Fibroblast of lung (primary cell): ENCODE results near the gene SCFD2. TPM values are rescaled to one million over a fixed set of nuclear protein-coding genes. Genes with fewer than 3 reads are reported as not detected.

Source experiments
- DNase-seq, 2 donors: peaks; one replicate each; pipeline versions ENCODE4 v3.0.0 to v3.0.0-alpha.2; 2010; ENCODE audit warnings: low read depth in 2 of 2
- H2AFZ ChIP-seq: 2 replicates; pipeline ENCODE4 v1.5.1; 2012; ENCODE audit warnings: low read length, control low read depth, inconsistent platforms
- H3K27ac ChIP-seq: 2 replicates; pipeline ENCODE4 v1.5.1; 2011; ENCODE audit warnings: low read length, control low read depth; ENCODE audit not compliant: insufficient read depth
- H3K27me3 ChIP-seq: 2 replicates; pipeline ENCODE4 v1.5.1; 2011; ENCODE audit warnings: mild to moderate bottlenecking, low read length; ENCODE audit not compliant: control insufficient read depth, insufficient read depth
- H3K36me3 ChIP-seq: 2 replicates; pipeline ENCODE4 v1.5.1; 2011; ENCODE audit warnings: low read length; ENCODE audit not compliant: control insufficient read depth, insufficient read depth
- H3K4me1 ChIP-seq: 2 replicates; pipeline ENCODE4 v1.5.1; 2011; ENCODE audit warnings: low read length; ENCODE audit not compliant: control insufficient read depth, insufficient read depth; ENCODE audit errors: extremely low read depth
- H3K4me2 ChIP-seq: 2 replicates; pipeline ENCODE4 v1.5.1; 2011; ENCODE audit warnings: low read length, control low read depth; ENCODE audit not compliant: insufficient read depth; ENCODE audit errors: extremely low read depth
- H3K4me3 ChIP-seq, 4 experiments: fragments of 200-600 bp in 1 of 4; sonication (generic) in 1 of 4; replicated peaks in 1 of 4; 2 replicates each; pipeline ENCODE4 v1.5.1; 2011 to 2016; ENCODE audit warnings: low read length in 4 of 4, low read depth in 3 of 4, mild to moderate bottlenecking in 3 of 4, control low read depth in 2 of 4, inconsistent platforms in 1 of 4, mixed read lengths in 1 of 4; ENCODE audit not compliant: insufficient read depth in 1 of 4; ENCODE audit errors: control extremely low read depth in 1 of 4
- H3K79me2 ChIP-seq: 2 replicates; pipeline ENCODE4 v1.5.1; 2012; ENCODE audit warnings: mild to moderate bottlenecking, low read length, inconsistent platforms; ENCODE audit not compliant: control insufficient read depth, insufficient read depth
- H3K9ac ChIP-seq: 2 replicates; pipeline ENCODE4 v1.5.1; 2011; ENCODE audit warnings: mild to moderate bottlenecking, low read length, control low read depth; ENCODE audit not compliant: insufficient read depth
- H3K9me3 ChIP-seq: 2 replicates; pipeline ENCODE4 v1.5.1; 2012; ENCODE audit warnings: low read depth, low read length; ENCODE audit not compliant: control insufficient read depth, insufficient read depth
- H4K20me1 ChIP-seq: 2 replicates; pipeline ENCODE4 v1.5.1; 2011; ENCODE audit warnings: low read length; ENCODE audit not compliant: control insufficient read depth, insufficient read depth; ENCODE audit errors: extremely low read depth
- EZH2 ChIP-seq: IDR thresholded peaks from 2 replicates; pipeline ENCODE4 v1.5.1; 2012; ENCODE audit warnings: low read length, control low read depth, mild to moderate bottlenecking; ENCODE audit errors: missing control alignments
- polyA plus RNA-seq, 2 donors: library from polyadenylated mRNA; depleted of rRNA in 1 of 2; stranded (reverse) in 1 of 2; unstranded in 1 of 2; fragments of >200 nt; gene quantifications; 2 replicates each; pipeline ENCODE4 v1.2.1, GENCODE V29; 2011 to 2012; ENCODE audit warnings: missing spikeins in 1 of 2
- total RNA-seq: library from RNA; depleted of rRNA; stranded (reverse); fragments of >200 nt; gene quantifications from 2 replicates; pipeline ENCODE4 v1.2.1, GENCODE V29; 2014
- TF ChIP-seq, protein P1 (sequence below), 2 donors: IDR thresholded peaks in 1 of 2; conservative IDR thresholded peaks in 1 of 2; 1 replicate in 1 of 2; 2 replicates in 1 of 2; pipeline ENCODE4 v1.5.1; 2011 to 2012; ENCODE audit warnings: low read length in 2 of 2, control low read depth in 1 of 2, inconsistent platforms in 1 of 2, low read depth in 1 of 2, mild to moderate bottlenecking in 1 of 2

The SCFD2 gene
- total and polyA plus RNA-seq, 2 donors (not counting 1 experiment from before 2014, with no cell fraction given) = 16.2 to 23.1 TPM

GRCh38 chr4:52962721-52963120 lies 403.1 kb downstream of the SCFD2 start:
- no peak for TF ChIP-seq EZH2
- TF ChIP-seq, protein P1, sequence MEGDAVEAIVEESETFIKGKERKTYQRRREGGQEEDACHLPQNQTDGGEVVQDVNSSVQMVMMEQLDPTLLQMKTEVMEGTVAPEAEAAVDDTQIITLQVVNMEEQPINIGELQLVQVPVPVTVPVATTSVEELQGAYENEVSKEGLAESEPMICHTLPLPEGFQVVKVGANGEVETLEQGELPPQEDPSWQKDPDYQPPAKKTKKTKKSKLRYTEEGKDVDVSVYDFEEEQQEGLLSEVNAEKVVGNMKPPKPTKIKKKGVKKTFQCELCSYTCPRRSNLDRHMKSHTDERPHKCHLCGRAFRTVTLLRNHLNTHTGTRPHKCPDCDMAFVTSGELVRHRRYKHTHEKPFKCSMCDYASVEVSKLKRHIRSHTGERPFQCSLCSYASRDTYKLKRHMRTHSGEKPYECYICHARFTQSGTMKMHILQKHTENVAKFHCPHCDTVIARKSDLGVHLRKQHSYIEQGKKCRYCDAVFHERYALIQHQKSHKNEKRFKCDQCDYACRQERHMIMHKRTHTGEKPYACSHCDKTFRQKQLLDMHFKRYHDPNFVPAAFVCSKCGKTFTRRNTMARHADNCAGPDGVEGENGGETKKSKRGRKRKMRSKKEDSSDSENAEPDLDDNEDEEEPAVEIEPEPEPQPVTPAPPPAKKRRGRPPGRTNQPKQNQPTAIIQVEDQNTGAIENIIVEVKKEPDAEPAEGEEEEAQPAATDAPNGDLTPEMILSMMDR (conservative IDR thresholded peaks at IDR 0.05 in 1 of 2, IDR thresholded peaks at IDR 0.05 in 1 of 2; ENCODE audit: low read depth in 1 of 2, low read length in 2 of 2) = no peak
- Histone ChIP-seq H4K20me1 (no peaks in the 10 kb centered on the region), H3K27ac (no peak overlapping the region), H3K79me2 (no peaks in the 10 kb centered on the region), H3K4me2 (no peak overlapping the region), H3K4me1 (peaks cover 12% of the 10 kb centered on the region), H2AFZ (no peak overlapping the region), H3K27me3 (no peaks in the 10 kb centered on the region), H3K36me3 (no peaks in the 10 kb centered on the region), H3K9ac (no peak overlapping the region), H3K4me3 (no peak overlapping the region), H3K9me3 (no peaks in the 10 kb centered on the region)
- DNase-seq = no peak

GRCh38 chr4:52961666-52962412 lies 404.0 kb downstream of the SCFD2 start:
- H3K27ac ChIP-seq = no peak overlapping the region
- no peaks in the 10 kb centered on the region for H4K20me1 ChIP-seq
- no peaks in the 10 kb centered on the region for H3K36me3 ChIP-seq
- H3K4me2 ChIP-seq = no peak overlapping the region
- peaks cover 20% of the 10 kb centered on the region for H3K4me1 ChIP-seq
- no peak overlapping the region for H2AFZ ChIP-seq
- no peaks in the 10 kb centered on the region for H3K9me3 ChIP-seq
- no peak overlapping the region for H3K4me3 ChIP-seq
- H3K27me3 ChIP-seq = no peaks in the 10 kb centered on the region
- H3K79me2 ChIP-seq = no peaks in the 10 kb centered on the region
- no peak overlapping the region for H3K9ac ChIP-seq
- DNase-seq = no peak
- no peak for TF ChIP-seq EZH2
- TF ChIP-seq, protein P1 (conservative IDR thresholded peaks at IDR 0.05 in 1 of 2, IDR thresholded peaks at IDR 0.05 in 1 of 2; ENCODE audit: low read depth in 1 of 2, low read length in 2 of 2) = no peak

GRCh38 chr4:52959541-52959940 lies 406.3 kb downstream of the SCFD2 start:
- H3K79me2 ChIP-seq = no peaks in the 10 kb centered on the region
- no peak overlapping the region for H3K4me2 ChIP-seq
- no peak overlapping the region for H2AFZ ChIP-seq
- no peak overlapping the region for H3K4me3 ChIP-seq
- H3K27me3 ChIP-seq = no peaks in the 10 kb centered on the region
- peaks cover 25% of the 10 kb centered on the region for H3K4me1 ChIP-seq
- no peak overlapping the region for H3K9ac ChIP-seq
- H3K9me3 ChIP-seq = no peaks in the 10 kb centered on the region
- peak overlapping the region; percentile 40 for H3K27ac ChIP-seq
- H3K36me3 ChIP-seq = no peaks in the 10 kb centered on the region
- no peaks in the 10 kb centered on the region for H4K20me1 ChIP-seq
- DNase-seq = peak; percentile 53 to 69
- TF ChIP-seq EZH2 = no peak
